ENCODE measurements around the gene JMJD7. TPM values are rescaled to one million over a fixed set of nuclear protein-coding genes. Genes with fewer than 3 reads are reported as not detected.
"Not testable (repeated sequence)": the region's sequence is repeated elsewhere in the genome, so short reads cannot be mapped to it uniquely, and the experiment has no call there.

JMJD7 gene
- total RNA-seq, 3 donors from 2014 or later (not counting 1 experiment from before 2014, with no cell fraction given): 20.3 to 36.4 (median 28.7) TPM

DNA sequence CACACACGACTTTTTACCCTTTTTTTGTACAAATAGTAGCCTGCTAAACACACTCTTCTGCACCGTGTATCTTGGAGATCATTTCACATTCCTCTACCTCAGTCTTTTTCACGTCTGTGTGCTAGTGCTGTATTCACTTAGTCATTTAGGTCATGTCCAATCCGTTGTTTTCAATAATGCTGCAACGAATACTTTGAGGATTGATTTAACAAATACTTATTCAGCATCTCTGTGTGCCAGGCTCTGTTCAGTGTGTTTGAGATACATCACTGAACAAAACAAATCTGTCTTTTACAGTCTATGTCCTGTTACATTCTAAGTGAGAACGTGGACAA lies 882 bp downstream of the JMJD7 start:
- H3K27me3 Mint-ChIP-seq (ENCODE audit: low read depth in 2 of 2): no peaks in the 10 kb centered on the region
- H3K9me3 Mint-ChIP-seq: no peaks in the 10 kb centered on the region
- ATAC-seq (no peak), DNase-seq (no peak)
- Histone ChIP-seq H3K4me3 (ENCODE audit: low read length) (peak overlapping the region; percentile 82), H3K4me1 (ENCODE audit: control insufficient read depth, insufficient read depth, low read length) (peaks cover 38% of the 10 kb centered on the region), H3K27me3 (ENCODE audit: control insufficient read depth, insufficient read depth, low read length) (no peaks in the 10 kb centered on the region), H3K27ac (ENCODE audit: low read length) (peak overlapping the region; percentile 61), H3K9me3 (ENCODE audit: control insufficient read depth, insufficient read depth, low read length) (no peaks in the 10 kb centered on the region), H3K36me3 (ENCODE audit: control insufficient read depth, insufficient read depth, low read length) (no peaks in the 10 kb centered on the region)
- TF ChIP-seq, protein P1, sequence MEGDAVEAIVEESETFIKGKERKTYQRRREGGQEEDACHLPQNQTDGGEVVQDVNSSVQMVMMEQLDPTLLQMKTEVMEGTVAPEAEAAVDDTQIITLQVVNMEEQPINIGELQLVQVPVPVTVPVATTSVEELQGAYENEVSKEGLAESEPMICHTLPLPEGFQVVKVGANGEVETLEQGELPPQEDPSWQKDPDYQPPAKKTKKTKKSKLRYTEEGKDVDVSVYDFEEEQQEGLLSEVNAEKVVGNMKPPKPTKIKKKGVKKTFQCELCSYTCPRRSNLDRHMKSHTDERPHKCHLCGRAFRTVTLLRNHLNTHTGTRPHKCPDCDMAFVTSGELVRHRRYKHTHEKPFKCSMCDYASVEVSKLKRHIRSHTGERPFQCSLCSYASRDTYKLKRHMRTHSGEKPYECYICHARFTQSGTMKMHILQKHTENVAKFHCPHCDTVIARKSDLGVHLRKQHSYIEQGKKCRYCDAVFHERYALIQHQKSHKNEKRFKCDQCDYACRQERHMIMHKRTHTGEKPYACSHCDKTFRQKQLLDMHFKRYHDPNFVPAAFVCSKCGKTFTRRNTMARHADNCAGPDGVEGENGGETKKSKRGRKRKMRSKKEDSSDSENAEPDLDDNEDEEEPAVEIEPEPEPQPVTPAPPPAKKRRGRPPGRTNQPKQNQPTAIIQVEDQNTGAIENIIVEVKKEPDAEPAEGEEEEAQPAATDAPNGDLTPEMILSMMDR (IDR thresholded peaks at IDR 0.05): no peak
- peaks cover 35 to 39% of the 10 kb centered on the region in 2 donors for H3K4me1 Mint-ChIP-seq
- intact Hi-C loops (cut with micrococcal nuclease): loop anchor here (1.0 to 5.0 kb wide), 2 partner anchors 54 to 74 kb away; partner anchors contain the start of gene MAPKBP1
- peak overlapping the region; percentile 95 for H3K4me3 Mint-ChIP-seq
- H3K36me3 Mint-ChIP-seq: no peaks in the 10 kb centered on the region
- peak overlapping the region; percentile 79 to 84 for H3K27ac Mint-ChIP-seq
- 26% methylated on average over 6 of the region's 6 CpGs for whole genome bisulfite sequencing (ENCODE audit: insufficient coverage)

DNA sequence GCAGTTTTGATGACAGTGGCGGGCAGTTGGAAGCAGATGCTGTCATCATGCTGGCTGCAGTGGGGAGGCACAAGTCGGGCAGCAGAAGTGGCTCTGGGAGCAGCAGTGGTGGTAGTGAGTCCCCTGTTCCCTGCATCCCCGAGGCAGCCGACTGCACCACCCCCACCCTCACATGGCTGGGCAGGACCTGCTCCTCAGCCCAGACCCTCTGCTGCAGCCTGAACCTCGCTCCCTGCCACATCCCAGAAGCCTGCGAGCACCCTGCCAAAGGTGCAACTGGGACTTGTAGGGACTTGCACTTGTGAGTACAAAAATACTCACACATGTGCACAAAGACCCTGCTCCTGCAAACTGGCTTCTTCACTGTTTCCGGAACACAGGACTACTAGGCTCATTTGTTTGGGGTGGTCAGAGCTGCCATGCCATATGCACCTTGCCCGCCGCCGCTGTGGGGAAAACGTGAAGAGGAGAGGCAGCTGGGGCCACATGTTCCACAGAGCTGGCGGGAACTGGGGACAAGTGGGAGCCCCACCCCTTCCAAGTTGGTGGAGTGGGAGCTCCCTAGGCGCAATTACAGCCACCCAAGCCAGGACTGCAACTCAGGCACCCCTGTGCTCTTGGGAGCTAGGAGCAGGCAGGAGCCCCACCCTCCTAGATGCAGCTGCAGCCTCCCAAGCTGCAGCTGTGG lies 2.2 kb downstream of the JMJD7 start:
- H3K27me3 Mint-ChIP-seq (ENCODE audit: low read depth in 2 of 2): no peaks in the 10 kb centered on the region
- peaks cover 35 to 40% of the 10 kb centered on the region in 2 donors for H3K4me1 Mint-ChIP-seq
- Histone ChIP-seq H3K4me3 (ENCODE audit: low read length) (no peak overlapping the region), H3K36me3 (ENCODE audit: control insufficient read depth, insufficient read depth, low read length) (peaks cover 3% of the 10 kb centered on the region), H3K27ac (ENCODE audit: low read length) (no peak overlapping the region), H3K4me1 (ENCODE audit: control insufficient read depth, insufficient read depth, low read length) (peaks cover 38% of the 10 kb centered on the region), H3K9me3 (ENCODE audit: control insufficient read depth, insufficient read depth, low read length) (no peaks in the 10 kb centered on the region), H3K27me3 (ENCODE audit: control insufficient read depth, insufficient read depth, low read length) (no peaks in the 10 kb centered on the region)
- 95% methylated on average over 13 of the region's 13 CpGs for whole genome bisulfite sequencing (ENCODE audit: insufficient coverage)
- no peak for ATAC-seq
- no peaks in the 10 kb centered on the region for H3K36me3 Mint-ChIP-seq
- TF ChIP-seq, protein P1 (IDR thresholded peaks at IDR 0.05): no peak
- no peaks in the 10 kb centered on the region for H3K9me3 Mint-ChIP-seq
- DNase-seq: no peak
- H3K4me3 Mint-ChIP-seq: no peak overlapping the region
- intact Hi-C loops (cut with micrococcal nuclease): loop anchor here (5.0 kb wide), 1 partner anchor 72 kb away; no protein-coding TSS in a partner anchor
- H3K27ac Mint-ChIP-seq: no peak overlapping the region

DNA sequence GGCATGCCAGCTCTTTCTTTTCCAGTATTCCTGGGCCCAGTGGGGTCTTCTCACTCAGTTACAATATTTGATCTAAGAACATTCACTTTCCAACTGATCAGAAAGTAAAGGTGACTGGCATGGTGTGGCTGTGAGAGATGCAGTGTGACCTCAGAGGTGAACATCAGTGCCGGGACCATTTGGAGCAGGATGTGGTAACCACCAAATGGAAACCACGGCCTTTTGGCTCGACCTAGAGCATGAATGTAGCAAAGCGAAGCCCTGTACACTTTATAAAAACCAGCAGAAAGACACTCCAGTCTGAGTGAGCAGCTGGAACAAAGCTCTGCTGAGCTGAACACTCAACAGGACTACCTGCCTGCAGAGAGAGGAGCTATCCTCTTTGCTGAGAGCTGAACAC lies 3.4 kb downstream of the JMJD7 start:
- 7% methylated on average over 4 of the region's 4 CpGs for WGBS (ENCODE audit: insufficient coverage)
- Mint-ChIP-seq H3K4me1 (peaks cover 35 to 44% of the 10 kb centered on the region in 2 donors), H3K4me3 (peak overlapping the region; percentile 17)
- H3K36me3 Mint-ChIP-seq; H3K9me3 Mint-ChIP-seq; H3K27me3 ChIP-seq (ENCODE audit: control insufficient read depth, insufficient read depth, low read length); H3K9me3 ChIP-seq (ENCODE audit: control insufficient read depth, insufficient read depth, low read length); H3K27me3 Mint-ChIP-seq (ENCODE audit: low read depth in 2 of 2); H3K36me3 ChIP-seq (ENCODE audit: control insufficient read depth, insufficient read depth, low read length); intact Hi-C loops (cut with micrococcal nuclease); H3K27ac Mint-ChIP-seq; H3K4me3 ChIP-seq (ENCODE audit: low read length); ATAC-seq; H3K27ac ChIP-seq (ENCODE audit: low read length): not testable (repeated sequence)
- peak in 1 of 2 donors; percentile 67 for DNase-seq
- peaks cover 38% of the 10 kb centered on the region for H3K4me1 ChIP-seq (ENCODE audit: control insufficient read depth, insufficient read depth, low read length)

DNA sequence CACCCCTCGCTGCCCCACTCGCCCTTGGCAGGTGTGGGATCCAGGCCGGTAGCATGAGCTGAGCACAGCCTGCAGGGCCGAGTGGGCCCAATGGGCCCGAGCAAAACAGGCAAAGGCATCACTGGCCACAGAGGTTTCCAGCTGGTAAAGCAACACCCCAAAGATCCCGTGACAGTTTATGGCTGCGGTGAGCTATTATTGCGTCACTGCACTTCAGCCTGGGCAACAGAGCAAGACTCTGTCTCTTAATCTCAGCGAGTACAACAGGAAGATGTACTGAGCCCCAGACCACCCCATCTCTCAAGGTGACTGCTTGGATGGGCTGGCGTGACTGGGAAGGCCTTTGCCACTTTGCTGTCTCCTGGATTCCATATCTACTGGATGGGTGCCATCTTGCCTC lies 4.3 kb downstream of the JMJD7 start:
- peaks cover 35 to 44% of the 10 kb centered on the region in 2 donors for H3K4me1 Mint-ChIP-seq
- H3K27me3 ChIP-seq (ENCODE audit: control insufficient read depth, insufficient read depth, low read length): no peaks in the 10 kb centered on the region
- H3K4me1 ChIP-seq (ENCODE audit: control insufficient read depth, insufficient read depth, low read length): peaks cover 35% of the 10 kb centered on the region
- H3K27ac ChIP-seq (ENCODE audit: low read length): no peak overlapping the region
- no peaks in the 10 kb centered on the region for H3K9me3 Mint-ChIP-seq
- no peak for DNase-seq
- H3K27ac Mint-ChIP-seq: no peak overlapping the region
- H3K4me3 ChIP-seq (ENCODE audit: low read length): no peak overlapping the region
- TF ChIP-seq, protein P1 (IDR thresholded peaks at IDR 0.05): no peak
- H3K27me3 Mint-ChIP-seq (ENCODE audit: low read depth in 2 of 2): no peaks in the 10 kb centered on the region
- intact Hi-C loops (cut with micrococcal nuclease): no loop called here
- H3K36me3 Mint-ChIP-seq: no peaks in the 10 kb centered on the region
- H3K4me3 Mint-ChIP-seq: no peak overlapping the region
- no peak for ATAC-seq
- WGBS (ENCODE audit: insufficient coverage): 95% methylated on average over 10 of the region's 10 CpGs
- H3K9me3 ChIP-seq (ENCODE audit: control insufficient read depth, insufficient read depth, low read length): no peaks in the 10 kb centered on the region
- peaks cover 14% of the 10 kb centered on the region for H3K36me3 ChIP-seq (ENCODE audit: control insufficient read depth, insufficient read depth, low read length)

All from natural killer cell (primary cell).